Right lobe of liver (tissue), 4 donors: ENCODE measurements around the gene SLC35D1.

Source experiments
- CTCF ChIP-seq, 4 donors: fragments of 200-600 bp in 3 of 4; fragments of 450-650 bp in 1 of 4; IDR thresholded peaks; one replicate each; pipeline versions ENCODE4 v1.5.1 to v1.8.0; 2016 to 2022; ENCODE audit warnings: antibody characterized with exemption in 4 of 4, mild to moderate bottlenecking in 2 of 4
- POLR2A ChIP-seq: fragments of 450-650 bp; IDR thresholded peaks from one replicate; pipeline ENCODE4 v1.6.1; 2017; ENCODE audit warnings: antibody characterized with exemption, mild to moderate bottlenecking
- donor health status: DM: no; HTN: no; CAD: no.
- donor health status: DM: no; HTN: no; CAD: no.
- donor health status: DM: no; HTN: yes; CAD: no.

- no peak for TF ChIP-seq CTCF (IDR thresholded peaks at IDR 0.05)
- no peak for TF ChIP-seq POLR2A
Observed at GRCh38 chr1:67004176-67004575, 49.8 kb downstream of the SLC35D1 start.
